EL (cell line): ENCODE measurements around the gene ANGPT4.

Source experiments
- DNase-seq: peaks from one replicate; pipeline ENCODE4 v3.0.0-alpha.2; 2016

The ANGPT4 gene

DNA sequence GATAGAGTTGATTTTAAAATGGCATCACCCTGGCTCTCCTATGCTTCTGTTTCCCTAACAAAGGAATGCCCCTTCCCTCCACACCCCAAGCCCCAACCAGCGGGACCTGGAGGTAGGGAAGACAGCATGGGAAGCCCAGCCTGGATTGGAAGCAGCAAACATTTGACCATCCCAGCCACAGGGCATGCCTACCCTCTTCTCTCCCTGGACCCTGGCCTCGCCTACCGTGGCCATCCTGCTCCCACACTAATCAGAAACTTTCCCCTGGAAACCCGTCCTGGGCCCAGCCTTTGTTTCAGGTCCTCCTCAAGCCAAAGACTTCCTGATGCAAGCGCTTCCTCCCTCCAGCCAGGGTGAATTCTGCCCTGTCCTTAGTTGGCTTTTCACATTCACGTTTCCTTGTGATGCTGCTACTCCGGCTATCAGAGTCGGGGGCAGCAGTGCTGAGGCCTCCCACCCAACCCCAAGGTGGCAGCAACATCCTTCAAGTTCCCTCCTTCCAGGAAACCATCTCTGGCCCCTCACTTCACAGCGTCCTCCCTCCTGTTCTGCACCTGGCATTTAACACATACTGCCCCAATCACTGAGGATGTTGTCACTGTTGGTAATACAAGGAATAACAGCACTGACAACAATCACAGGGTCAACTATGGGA lies 18.2 kb upstream of the ANGPT4 start:
- no peak for DNase-seq

- no peak for DNase-seq
Measured at GRCh38 chr20:933029-933428, 16.9 kb upstream of the ANGPT4 start.

DNA sequence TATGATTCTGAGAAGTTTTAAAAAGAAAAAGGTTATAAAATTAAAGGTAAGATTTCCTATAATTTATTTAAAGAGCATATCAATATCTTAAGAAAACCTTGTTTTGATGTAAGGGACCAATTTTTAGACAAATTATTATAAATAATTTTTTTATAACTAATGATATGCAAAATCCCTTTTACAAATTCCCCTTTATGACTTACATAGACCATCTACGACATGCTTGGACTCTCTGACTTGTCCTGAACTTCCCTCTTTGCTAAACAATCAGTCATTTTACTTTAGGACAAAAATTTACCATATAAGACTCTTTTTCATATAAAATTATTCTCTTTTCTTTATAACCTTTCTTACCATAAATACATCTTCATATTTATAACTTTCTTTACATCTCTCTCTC lies 15.3 kb upstream of the ANGPT4 start:
- no peak for DNase-seq

DNA sequence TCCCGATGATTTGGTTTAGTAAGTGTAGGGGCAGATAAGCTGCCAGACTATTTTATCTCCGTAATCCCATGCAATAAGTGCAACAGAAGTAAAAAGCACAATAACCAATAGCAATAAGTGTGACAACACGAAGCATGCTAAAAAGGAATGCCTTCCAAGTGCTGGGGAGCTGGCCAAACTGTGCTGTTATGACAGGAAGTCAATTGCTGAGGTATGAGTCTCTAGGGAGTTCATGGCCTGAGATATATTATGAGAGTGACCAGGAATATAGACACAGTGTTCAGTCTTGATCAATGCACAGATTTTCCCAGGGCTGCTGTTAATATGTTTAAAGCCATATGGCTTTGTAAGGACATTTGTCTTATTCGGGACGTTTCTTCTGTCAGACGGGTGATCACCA lies 10.5 kb upstream of the ANGPT4 start:
- no peak for DNase-seq

DNA sequence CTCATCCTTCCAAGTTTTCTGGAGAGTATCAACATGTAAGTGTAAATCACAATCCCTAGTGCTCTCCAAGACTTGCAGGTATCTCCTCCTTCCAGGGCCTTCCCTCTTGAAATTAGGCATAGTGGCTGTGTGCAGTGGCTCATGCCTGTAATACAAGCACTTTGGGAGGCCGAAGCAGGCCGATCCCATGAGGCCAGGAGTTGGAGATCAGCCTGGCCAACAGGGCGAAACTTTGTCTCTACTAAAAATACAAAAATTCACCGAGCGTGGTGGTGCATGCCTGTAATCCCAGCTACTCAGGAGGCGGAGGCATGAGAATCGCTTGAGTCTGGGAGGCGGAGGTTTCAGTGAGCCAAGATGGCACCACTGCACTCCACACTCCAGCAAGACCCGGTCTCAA lies 9.4 kb upstream of the ANGPT4 start:
- no peak for DNase-seq

DNA sequence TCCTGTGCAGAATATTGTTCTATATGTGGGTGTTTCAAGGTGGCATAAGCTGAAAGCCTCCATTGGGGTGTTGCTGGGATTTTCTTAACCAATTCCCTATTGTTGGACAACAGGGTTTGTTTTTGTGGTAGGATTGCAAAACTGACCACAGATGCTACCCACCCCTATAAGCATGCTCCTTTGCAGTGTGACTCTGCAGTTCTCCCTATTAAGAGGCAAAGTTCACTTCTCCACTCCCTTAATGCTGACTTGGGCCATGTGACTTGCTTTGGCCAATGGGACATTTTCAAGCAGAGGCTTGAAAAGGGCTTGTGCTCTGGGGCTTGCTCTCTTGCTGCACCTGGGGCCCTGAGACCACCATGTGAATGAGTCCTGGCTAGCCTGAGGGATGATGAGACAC lies 8.5 kb upstream of the ANGPT4 start:
- DNase-seq: no peak

- no peak for DNase-seq
Measured at GRCh38 chr20:922781-923180, 6.6 kb upstream of the ANGPT4 start.

DNA sequence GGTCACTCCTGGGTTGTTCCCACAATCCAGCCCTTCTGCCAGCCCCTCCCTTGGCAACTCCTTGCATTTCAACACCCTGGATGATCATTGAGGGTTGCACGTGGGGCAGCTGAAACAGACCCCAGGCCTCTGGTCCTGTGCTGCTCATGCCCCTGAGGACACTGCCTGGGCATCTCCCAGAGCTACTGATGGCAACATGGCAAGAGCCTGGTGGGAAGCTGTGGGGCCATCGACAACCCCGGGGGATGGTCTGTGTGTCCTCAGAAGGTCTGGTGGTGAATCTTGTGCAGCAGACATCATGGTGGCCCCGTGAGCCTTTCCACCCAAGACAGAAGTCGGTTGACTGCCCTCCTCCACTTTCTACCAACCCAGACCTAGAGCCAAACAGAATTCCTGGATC lies 4.9 kb upstream of the ANGPT4 start:
- no peak for DNase-seq

GRCh38 chr20:920311-920710 lies 4.2 kb upstream of the ANGPT4 start:
- no peak for DNase-seq

- no peak for DNase-seq
Measured at GRCh38 chr20:919491-919916, 3.4 kb upstream of the ANGPT4 start.

DNA sequence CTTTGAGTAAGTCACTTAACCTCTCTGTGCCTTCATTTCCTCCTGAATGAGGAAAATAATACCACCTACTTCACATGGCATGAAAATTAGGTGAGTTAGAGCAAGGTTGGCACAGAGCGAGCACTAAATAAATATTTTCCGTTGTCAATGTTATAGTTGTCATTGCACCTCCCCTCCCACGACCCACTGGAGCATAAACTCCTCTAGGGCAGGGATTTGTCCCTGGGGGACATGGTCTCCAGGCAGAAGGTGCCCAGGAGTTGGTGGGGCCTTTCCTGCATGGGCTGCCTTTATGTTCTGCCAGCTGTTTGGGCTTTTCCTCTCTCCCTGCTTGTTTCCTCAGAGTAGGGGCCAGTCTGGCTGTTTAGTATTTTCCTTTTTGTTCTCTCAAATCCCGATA lies 1.3 kb upstream of the ANGPT4 start:
- DNase-seq: no peak

DNA sequence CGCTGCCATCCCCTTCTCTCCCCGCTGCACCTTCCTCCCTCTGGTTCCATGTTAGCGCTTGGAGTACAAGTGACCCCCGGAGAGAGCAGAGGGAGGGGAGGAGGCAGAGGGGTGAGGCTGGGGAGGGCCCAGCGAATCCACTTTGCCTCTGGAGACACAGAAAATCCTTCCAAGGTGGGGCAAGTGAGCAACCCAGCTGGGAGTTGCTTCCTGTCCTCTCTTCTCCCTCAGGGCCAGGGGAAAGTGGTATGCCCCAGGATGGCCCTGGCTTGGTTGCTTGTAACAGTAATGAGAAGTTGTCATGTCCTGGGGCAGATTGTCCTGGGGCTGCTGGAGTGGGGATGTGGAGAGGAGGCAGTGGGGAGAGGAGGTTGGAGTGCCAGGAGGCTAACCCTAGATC lies 691 bp upstream of the ANGPT4 start:
- DNase-seq: no peak

GRCh38 chr20:914727-915498 lies 1.2 kb downstream of the ANGPT4 start:
- no peak for DNase-seq

DNA sequence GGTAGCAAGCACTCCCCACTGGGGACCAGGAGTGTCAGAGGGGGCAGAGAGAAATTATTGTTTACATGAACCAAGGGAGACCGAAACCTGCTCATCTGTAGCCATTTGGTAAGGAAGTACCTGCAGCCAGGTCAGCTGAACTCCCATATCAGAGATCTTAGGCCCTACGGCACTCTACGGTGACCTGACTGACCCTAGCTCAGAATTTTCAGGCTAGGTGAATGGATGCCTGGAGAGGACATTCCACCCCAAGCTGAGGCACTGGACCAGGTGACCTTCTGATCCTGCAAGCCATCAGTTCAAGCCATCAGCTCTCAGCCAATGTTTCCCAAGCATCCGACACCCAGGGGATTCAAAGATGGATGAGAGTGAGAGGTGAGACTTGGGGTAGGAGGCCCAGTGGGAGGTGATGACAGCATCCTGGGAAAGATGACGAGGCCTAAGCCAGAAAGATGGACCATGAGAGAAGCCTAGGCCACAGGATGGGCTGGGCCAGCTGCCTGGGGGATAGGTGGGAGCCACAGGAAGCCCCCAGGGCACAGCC lies 2.8 kb downstream of the ANGPT4 start:
- no peak for DNase-seq

DNA sequence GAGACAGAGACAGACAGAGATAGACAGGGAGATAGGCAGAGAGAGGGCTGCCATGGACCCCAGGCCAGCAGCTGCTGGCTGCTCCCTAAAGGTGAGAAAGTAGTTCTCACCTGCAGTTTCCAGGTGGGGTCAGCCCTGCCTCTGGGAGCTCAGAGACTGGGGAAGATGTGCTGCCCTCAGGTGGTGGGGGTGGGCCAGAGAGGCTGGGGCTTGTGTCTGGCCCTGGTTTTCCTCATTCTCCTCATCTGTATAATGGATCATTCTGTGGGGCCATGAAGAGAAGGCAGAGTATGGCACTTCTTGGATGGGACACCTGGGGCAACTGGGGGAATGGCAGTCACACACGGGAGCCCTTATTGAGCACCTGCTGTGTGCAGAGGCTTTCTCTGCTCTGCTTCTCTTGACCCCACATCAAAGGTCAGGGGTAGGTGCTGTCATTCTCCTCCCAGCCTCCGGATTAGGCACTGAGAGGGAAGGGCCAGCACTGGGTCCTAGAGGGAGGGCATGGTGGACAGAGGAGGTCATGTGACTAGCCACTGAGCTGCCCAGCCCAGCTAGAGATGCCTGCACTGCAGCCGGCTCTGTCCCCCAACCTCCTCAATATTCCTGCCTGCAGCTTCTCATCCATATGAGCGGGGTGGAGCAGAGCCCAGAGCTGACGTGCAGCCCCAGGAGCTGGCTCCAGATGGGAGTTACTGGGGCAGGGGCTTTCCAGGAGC lies 4.1 kb downstream of the ANGPT4 start:
- no peak for DNase-seq

GRCh38 chr20:910870-911770 lies 5.0 kb downstream of the ANGPT4 start:
- peak; percentile 50 for DNase-seq

- peak; percentile 10 for DNase-seq
Measured at GRCh38 chr20:910132-910869, 5.8 kb downstream of the ANGPT4 start.

GRCh38 chr20:909641-910040 lies 6.5 kb downstream of the ANGPT4 start:
- DNase-seq: no peak

DNA sequence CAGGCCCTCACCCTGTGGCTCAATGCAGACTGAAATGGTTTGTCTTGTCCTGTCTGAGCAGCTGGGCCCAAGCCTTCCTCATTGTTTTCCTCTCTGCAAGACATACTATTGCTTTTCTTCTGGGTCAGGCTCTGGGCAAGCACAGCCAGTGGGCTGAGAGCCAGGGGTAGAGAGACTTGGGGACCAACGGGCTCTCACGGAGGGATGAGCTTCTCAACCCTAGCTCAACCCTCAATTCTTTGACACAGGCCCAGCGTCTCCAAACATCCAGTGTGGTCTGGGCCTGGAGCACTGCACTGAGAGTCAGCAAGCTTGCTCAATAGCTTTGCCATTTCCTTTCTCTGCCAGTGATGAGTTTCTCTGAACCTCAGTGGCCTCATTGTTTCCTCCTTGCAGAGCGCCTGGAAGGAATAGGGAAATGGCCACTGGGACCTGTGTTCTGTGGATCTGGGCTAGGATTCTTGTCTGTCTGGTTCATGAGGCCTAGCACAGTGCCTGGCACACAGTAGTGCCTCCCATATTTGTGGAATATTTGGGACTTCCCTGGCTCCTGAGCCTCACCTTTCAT lies 9.3 kb downstream of the ANGPT4 start:
- no peak for DNase-seq

DNA sequence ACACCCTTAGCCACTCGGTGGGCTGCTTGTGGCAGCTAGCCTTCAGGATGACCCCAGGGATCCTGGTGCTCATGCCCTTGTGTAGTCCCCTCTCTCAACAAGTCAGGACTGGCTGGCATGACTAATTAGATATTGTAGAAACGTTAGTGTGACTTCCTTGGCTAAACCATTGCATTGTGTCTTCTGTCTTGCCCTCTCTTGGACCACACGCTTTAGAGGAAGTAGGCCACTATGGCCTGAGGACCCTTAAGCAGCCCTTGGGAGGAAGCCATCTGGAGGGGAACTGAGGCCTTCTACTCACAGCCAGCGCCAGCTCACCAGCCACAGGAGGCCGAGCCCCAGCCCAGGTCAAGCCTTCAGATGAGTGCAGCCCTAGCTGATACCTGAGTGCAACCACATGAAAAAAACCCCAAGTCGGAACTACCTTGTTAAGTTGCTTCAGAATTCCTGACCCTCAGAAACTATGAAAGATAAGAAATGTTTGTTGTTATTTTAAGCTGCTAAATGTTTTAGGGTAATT lies 10.1 kb downstream of the ANGPT4 start:
- DNase-seq: no peak

DNA sequence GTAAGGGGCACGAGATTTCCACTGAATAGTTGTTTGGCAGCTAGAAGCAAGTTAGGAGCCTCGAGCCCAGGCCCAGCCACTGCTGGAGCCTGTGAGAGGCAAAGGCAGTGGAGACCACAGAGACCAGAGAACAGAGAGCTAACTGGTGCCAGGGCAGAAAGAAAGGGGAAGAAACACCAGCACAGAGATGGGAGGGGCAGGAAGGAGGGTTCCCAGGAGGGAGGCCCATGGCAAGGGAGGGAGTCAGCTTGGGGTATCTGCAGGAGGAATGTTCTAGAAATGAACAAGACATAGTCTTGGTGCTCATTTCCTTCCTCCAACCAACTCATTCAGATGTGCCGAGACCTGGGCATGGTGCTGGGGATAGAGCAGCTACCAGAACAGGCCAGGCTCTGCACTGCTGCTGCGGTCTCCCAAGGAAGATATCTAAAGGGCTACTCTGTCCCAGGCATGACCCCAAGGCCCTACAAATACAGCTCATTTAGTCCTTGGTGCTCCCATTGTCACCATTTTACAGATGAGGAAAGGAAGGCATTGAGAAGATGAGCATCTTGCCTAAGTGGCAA lies 10.7 kb downstream of the ANGPT4 start:
- no peak for DNase-seq
